GM19193 (cell line): ENCODE results near the gene DNAAF8.

Experiments used
- POLR2A ChIP-seq: IDR thresholded peaks from 4 replicates; pipeline ENCODE4 v1.6.1; 2011; ENCODE audit not compliant: insufficient read depth, insufficient read length; ENCODE audit errors: extremely low read depth

Gene DNAAF8

GRCh38 chr16:4795181-4795827 lies 61.0 kb downstream of the DNAAF8 start, which contains the start of gene SMIM22:
Gene SMIM22, plus strand, starts transcription at chr16:4795369. Its CDS starts 366 bp downstream, at chr16:4795735.
- TF ChIP-seq POLR2A = no peak

- no peak for TF ChIP-seq POLR2A
Observed at GRCh38 chr16:4795828-4796572, 61.7 kb downstream of the DNAAF8 start.

DNA sequence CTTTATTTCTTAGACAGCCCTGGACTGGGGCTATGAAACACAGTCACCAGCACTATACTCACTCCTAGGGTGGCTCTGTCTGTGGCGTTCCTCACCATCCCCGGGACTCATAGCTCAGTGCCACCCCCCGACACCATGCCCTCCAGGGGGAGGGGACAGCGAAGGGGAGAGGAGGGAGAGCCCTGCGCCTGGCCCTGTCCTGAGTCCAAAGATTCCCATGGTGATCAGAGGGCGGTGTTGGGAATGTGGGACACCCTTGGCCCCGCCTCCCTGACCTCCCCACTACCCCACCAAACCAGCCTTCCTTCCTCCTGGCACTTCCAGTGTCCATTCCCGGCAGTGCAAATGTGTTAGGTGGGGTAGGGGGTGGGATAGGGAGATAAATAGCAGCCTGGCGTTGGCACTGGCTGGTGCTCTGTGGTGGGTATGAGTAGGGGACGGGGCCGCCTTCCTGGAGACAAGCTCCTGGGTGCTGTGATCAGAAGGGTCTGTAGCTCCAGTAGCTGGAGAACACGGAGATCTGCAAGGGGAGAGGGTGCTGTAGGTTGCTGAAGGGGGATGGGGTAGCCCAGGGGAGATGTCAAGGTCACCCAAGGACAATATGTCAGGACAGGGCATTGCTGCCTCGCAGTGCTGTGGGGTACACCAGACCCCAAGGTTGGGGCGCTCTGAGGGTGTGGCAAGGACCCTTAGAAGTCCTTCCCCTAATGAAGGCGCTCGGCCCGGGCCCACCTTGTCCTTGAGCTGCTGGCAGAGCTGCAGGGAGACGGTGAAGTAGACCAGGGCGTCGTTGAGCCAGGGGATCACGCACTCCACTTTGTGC lies 62.9 kb downstream of the DNAAF8 start:
- no peak for TF ChIP-seq POLR2A

GRCh38 chr16:4797805-4798252 lies 63.5 kb downstream of the DNAAF8 start:
- no peak for TF ChIP-seq POLR2A

- TF ChIP-seq POLR2A = no peak
Observed at GRCh38 chr16:4798456-4798855, 64.1 kb downstream of the DNAAF8 start.
